ENCODE data around the gene FAS.

- TF ChIP-seq, protein P1, sequence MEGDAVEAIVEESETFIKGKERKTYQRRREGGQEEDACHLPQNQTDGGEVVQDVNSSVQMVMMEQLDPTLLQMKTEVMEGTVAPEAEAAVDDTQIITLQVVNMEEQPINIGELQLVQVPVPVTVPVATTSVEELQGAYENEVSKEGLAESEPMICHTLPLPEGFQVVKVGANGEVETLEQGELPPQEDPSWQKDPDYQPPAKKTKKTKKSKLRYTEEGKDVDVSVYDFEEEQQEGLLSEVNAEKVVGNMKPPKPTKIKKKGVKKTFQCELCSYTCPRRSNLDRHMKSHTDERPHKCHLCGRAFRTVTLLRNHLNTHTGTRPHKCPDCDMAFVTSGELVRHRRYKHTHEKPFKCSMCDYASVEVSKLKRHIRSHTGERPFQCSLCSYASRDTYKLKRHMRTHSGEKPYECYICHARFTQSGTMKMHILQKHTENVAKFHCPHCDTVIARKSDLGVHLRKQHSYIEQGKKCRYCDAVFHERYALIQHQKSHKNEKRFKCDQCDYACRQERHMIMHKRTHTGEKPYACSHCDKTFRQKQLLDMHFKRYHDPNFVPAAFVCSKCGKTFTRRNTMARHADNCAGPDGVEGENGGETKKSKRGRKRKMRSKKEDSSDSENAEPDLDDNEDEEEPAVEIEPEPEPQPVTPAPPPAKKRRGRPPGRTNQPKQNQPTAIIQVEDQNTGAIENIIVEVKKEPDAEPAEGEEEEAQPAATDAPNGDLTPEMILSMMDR (IDR thresholded peaks at IDR 0.05), result no peak
- no peak for TF ChIP-seq POLR2AphosphoS5 (IDR thresholded peaks at IDR 0.05)
- TF ChIP-seq POLR2A (IDR thresholded peaks at IDR 0.05), result no peak
These were observed 52.5 kb downstream of the FAS start for GRCh38 chr10:89043052-89043451.
